Measurements from ENCODE around the gene AGPAT3. TPM values are rescaled to one million over a fixed set of nuclear protein-coding genes. Genes with fewer than 3 reads are reported as not detected.

AGPAT3 gene, protein sequence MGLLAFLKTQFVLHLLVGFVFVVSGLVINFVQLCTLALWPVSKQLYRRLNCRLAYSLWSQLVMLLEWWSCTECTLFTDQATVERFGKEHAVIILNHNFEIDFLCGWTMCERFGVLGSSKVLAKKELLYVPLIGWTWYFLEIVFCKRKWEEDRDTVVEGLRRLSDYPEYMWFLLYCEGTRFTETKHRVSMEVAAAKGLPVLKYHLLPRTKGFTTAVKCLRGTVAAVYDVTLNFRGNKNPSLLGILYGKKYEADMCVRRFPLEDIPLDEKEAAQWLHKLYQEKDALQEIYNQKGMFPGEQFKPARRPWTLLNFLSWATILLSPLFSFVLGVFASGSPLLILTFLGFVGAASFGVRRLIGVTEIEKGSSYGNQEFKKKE
- 6.3 and 10.8 TPM in 2 replicates for total RNA-seq

DNA sequence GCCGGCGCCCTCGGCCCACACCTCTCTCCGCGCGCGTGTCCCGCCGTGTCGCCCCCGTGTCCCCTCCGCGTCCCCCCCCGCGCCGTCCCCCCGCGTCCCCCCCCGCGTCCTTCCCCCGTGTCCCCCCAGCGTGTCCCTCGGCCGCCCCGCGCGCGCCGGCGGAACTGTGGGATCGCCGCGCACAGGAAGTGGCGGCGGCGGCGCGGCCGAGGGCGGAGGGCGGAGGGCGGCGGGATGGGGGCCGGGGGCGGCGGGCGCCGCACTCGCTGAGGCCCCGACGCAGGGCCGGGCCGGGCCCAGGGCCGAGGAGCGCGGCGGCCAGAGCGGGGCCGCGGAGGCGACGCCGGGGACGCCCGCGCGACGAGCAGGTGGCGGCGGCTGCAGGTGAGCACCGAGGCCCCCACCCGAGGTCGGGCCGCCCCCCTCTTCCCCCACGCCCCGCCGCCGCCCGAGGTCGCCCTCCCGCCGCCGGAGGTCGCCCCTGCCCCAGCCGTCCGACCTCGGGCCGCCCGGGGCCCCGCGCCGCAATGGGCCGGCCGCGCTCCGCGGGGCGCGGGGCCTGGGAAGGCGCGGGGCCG, at the start of gene AGPAT3:
Gene AGPAT3, plus strand, starts transcription at position 262 of the 578 bp plus-strand sequence. CDS start 94,459 bp downstream, outside the sequence.

DNA sequence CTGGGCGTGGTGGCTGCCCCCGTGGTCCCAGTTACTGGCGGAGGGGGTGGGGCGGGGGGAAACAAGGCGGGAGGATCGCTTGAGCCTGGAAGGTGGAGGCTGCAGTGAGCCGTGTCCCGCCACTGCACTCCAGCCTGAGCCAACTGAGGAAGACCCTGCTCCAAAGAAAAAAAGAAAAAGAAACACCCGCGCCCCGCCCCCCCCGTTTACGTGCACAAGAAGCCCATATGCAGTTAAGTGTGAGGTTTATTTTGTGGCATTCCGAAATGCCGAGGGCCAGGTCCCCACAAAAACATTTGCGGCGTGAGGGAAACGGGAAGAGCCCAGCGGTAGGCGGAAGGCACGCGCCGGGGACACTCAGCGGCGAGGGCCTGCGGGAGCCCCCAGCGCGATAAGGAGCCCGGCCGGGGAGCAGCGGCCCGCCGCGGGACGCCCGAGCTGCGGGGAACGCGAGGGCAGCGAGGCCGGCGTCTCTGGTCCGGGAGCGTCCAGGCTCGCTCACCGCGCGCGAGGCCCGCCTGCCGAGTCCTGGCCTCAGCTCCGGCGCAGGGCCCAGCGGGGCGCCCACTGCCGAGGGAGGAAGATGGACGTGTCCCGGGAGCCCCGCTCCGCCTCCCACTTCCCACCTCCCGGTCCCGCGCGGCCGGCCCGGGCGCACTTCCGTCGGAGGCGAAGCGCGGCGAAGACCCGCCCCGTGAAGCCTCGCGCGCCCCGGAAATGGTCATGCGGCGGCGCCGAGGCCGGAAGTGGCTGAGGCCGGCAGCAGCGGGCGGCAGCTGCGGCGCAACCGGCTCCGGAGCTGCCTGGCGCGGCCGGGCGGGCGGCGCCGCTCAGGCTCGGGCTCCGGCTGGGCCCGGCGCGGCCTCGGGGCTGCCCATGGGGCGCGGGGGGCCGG, 146.8 kb downstream of the AGPAT3 start, which contains the start of gene TRAPPC10:
Gene TRAPPC10, plus strand, starts transcription at position 731 of the 895 bp plus-strand sequence. CDS start 185 bp downstream, outside the sequence.

Small RNA genes lying within 50 kb of the gene (small RNA-seq; reads per million reads assigned to genes)
- gene RNU6-1150P (not detected), gene RNU6-859P (not detected)

Other genes with a start within 250 kb of the AGPAT3 start
- 11.0 and 16.1 TPM in 2 replicates for gene HSF2BP, start 205.7 kb upstream of the AGPAT3 start, total RNA-seq
- gene RRP1B, start 205.7 kb upstream of the AGPAT3 start, total RNA-seq, result 14.1 and 19.5 TPM in 2 replicates
- 95.4 and 258 TPM in 2 replicates for gene PDXK, start 146.1 kb upstream of the AGPAT3 start, total RNA-seq
- gene CSTB, start 88.9 kb upstream of the AGPAT3 start, total RNA-seq, result 6.7 and 18.8 TPM in 2 replicates
- gene RRP1, start 75.6 kb upstream of the AGPAT3 start, total RNA-seq, result 11.4 and 17.8 TPM in 2 replicates
- 45.5 and 65.2 TPM in 2 replicates for gene TRAPPC10, start 147.1 kb downstream of the AGPAT3 start, total RNA-seq
- gene PWP2, start 242.2 kb downstream of the AGPAT3 start, total RNA-seq, result 5.9 and 27.0 TPM in 2 replicates